AG09319 (cell line): ENCODE results near the gene GFRA1.

Experiments
- DNase-seq: peaks from one replicate; pipeline ENCODE4 v3.0.0-alpha.2; 2010; ENCODE audit warnings: low read depth; ENCODE audit errors: extremely low read depth
- TF ChIP-seq, protein P1 (sequence below): IDR thresholded peaks from 2 replicates; pipeline ENCODE4 v1.5.1; 2011; ENCODE audit warnings: low read depth, mild to moderate bottlenecking, inconsistent platforms, low read length, moderate library complexity

The GFRA1 gene

DNA sequence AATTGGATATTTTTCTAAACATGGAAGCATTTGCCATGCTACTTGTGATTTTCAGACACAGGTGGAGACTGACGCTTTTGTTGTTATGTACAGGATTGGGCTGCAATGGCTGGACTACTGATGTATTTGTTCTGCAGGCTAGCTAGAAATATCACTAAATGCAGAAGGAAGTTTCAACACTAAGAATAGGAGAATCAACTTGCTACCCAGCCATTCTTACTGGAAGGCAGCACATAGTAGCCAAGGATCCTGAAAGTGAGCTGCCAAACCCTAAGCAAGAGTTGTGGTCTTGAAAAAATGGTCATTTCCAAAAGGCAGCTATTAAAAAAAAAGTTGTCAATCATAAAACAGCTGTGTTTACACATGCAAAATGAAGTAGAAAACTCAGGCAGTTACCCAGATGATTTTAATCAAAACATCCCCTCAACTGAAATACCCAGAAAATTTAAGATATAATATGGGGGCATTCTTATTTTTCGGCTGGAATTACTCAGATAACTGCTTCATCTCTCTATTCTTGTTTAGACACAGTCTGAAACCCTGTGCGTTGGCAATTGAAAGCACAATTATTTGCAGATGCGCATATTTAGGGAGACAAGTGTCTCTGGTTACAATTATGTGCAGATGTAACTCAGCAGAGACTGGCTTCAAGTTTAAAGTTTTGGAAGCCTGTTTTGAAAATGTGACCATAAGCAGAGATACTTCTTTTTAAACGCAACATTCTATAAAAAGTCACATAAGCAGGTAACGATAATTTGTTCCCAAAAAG, 31.2 kb downstream of the GFRA1 start:
- TF ChIP-seq, protein P1, sequence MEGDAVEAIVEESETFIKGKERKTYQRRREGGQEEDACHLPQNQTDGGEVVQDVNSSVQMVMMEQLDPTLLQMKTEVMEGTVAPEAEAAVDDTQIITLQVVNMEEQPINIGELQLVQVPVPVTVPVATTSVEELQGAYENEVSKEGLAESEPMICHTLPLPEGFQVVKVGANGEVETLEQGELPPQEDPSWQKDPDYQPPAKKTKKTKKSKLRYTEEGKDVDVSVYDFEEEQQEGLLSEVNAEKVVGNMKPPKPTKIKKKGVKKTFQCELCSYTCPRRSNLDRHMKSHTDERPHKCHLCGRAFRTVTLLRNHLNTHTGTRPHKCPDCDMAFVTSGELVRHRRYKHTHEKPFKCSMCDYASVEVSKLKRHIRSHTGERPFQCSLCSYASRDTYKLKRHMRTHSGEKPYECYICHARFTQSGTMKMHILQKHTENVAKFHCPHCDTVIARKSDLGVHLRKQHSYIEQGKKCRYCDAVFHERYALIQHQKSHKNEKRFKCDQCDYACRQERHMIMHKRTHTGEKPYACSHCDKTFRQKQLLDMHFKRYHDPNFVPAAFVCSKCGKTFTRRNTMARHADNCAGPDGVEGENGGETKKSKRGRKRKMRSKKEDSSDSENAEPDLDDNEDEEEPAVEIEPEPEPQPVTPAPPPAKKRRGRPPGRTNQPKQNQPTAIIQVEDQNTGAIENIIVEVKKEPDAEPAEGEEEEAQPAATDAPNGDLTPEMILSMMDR: no peak
- DNase-seq: peak; percentile 34

DNA sequence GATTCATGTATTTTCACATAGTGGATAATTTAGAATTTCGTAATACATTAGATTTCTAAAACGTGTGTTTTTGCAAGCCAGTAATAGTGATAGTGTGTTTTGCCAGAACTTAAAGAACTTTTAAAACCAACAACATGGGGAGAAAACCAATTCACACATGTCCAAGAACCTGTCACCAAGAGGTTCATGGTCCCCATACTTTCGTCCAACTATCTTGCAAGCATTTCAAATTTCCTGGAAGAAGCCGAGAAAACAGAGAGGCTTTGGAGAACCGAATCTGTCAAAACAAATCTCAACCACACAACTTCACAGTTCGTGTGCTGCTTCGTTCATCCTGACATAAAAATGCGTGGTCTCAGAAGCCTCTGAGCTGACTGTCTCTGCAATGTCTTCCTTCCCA, 31.9 kb downstream of the GFRA1 start:
- no peak for DNase-seq
- TF ChIP-seq, protein P1: no peak

DNA sequence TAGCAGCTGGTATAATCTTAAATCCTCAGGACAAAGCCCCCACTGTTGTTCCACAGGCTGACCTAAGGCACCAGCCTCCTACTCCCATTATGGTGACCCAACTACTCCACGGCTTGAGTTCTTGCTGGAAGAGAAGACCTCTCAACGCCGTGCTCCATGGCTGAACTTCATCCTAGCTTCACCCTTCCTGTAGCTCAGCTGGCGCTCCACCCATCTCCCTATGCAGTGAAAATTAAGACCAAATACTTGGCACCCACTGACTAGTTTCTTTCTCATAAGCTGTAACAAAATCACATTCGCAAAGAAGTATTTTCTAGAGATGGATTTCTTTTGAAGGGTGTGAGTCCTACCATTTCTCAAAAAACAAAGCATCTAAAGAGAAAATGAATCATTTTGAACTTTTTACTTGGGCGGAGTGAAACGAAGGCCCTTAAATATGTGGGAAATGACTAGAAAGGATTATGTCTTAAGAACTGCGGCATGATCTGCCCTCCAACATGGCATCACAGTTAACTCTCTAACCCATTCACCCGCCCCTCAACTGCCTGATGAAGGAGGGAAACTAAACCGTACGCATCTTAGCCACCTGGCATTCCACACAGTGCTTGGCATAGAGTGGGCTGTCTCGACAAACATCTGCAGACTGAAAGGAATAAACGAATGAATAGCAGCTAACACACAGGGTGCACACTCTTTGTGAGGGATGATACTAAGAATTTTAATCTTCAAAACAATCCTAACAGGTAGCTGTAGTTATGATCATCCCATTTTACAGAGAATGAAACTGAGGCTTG, 32.7 kb downstream of the GFRA1 start:
- DNase-seq: no peak
- TF ChIP-seq, protein P1: no peak

DNA sequence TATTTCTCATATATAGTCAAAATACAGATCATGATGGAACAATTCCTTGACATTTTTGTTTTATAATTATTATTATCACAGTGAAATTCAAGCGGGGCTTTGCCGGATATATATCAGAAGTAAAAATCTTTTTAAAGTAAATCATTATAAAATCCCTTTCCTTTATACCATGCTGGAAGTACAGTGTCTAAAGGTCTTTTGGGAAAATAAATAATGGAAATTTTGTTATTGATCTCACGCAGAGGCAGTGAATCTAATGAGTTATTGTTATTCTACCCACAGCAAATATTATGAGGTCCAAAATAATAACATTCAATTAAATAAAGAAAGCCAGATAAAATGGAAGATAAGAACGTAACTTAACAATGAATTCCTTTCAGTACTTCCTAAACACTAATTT, 33.8 kb downstream of the GFRA1 start:
- DNase-seq: no peak
- TF ChIP-seq, protein P1: no peak

DNA sequence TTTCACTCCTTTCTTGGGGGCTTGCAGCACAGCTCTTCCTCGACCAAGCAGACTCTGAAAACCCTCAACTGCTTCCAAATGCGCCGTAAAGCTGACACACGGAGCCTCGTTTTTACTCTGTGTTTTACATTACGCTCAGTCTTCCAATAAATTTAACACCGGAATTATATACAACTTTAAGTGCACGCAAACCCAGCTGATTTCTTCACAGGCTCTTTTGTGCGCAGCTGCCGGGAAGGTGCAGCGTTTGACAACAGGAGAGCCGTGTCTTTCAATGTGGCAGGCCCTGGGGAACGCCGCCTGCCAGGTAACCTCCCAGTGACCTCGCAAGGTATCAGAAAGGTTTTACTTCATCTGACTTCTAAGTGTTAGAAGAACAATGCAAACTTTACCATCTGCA, 35.0 kb downstream of the GFRA1 start:
- TF ChIP-seq, protein P1: no peak
- DNase-seq: no peak

DNA sequence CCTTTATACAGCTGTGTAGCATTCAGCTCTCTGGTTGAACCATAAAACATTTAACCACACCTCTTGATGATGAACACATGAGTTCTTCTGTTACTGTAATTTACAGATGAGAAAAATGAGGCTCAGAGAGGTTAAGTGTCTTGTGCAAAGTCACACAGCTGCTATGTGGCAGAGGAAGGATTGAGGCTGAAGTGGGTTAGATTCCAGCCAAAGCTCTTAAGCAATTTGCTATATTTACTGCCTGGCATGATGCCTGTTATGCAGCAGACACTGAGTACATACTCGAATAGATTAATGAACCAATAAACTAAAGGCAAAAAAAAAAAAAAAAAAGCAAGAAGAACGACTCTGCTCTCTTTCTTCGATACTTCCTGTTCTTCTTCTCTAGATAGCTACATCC, 35.7 kb downstream of the GFRA1 start:
- no peak for DNase-seq
- TF ChIP-seq, protein P1: no peak

DNA sequence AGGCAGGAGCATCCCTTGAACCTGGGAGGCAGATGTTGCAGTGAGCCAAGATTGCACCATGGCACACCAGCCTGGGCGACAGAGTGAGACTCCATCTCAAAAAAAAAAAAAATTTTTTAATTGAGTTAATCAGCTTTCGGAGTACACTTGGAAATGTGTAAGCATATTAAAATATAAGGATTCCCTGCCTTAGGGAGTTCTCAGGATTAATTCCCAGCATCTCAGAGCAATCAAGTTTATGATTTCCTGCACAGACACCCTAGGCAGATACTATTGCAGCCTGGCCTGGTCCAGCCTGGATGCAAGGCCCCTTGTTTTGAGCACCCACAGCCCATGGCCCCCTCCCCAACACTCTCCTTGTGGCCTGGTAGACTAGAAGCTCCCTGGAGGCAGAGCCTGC, 39.8 kb downstream of the GFRA1 start:
- TF ChIP-seq, protein P1: no peak
- no peak for DNase-seq
